ENCODE measurements around the gene CDC42BPA. TPM values are rescaled to one million over a fixed set of nuclear protein-coding genes. Genes with fewer than 3 reads are reported as not detected.

Gene CDC42BPA
- total RNA-seq, 1 experiment from 2014 or later = 30.1 TPM

DNA sequence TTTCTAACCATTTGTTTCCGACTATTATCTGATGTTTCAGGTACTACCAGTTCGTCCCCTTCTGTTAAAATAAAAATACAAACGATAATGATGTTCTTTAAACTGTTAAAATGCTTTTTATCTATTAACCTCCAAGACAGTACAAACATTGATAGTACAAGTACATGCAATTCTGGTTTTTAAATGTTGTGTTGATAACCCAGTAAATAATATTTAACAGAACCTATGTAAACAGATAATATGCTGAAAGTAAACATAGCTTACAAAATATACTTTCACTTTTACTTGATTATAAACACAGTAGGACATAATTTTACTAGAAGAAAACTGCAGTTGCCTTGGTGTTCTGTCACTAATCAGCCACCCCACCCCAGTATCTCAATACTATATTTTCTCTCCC lies 301.3 kb downstream of the CDC42BPA start:
- Histone ChIP-seq H3K9ac (ENCODE audit: extremely low read depth, insufficient read length, low read length) (no peak overlapping the region), H4K20me1 (ENCODE audit: control insufficient read depth, insufficient read depth, insufficient read length) (no peaks in the 10 kb centered on the region), H2BK20ac (ENCODE audit: low read depth, low read length, poor library complexity, severe bottlenecking) (no peak overlapping the region), H4K91ac (ENCODE audit: insufficient read length, low read depth, low read length) (no peak overlapping the region), H3K18ac (ENCODE audit: insufficient read length, low read depth, low read length) (no peak overlapping the region), H2BK12ac (ENCODE audit: insufficient read length, low read depth, low read length) (no peak overlapping the region), H3K4me2 (ENCODE audit: insufficient read depth, insufficient read length, low read length) (no peak overlapping the region), H3K9me3 (ENCODE audit: control insufficient read depth, low read depth, low read length) (no peaks in the 10 kb centered on the region), H3K27me3 (ENCODE audit: insufficient read depth, low read length) (no peaks in the 10 kb centered on the region), H2BK5ac (ENCODE audit: insufficient read length, low read length) (no peak overlapping the region), H3K27ac (ENCODE audit: insufficient read length, low read depth, low read length) (no peak overlapping the region), H4K5ac (ENCODE audit: insufficient read length, low read depth, low read length) (no peak overlapping the region), H3K79me2 (ENCODE audit: insufficient read depth, low read length) (no peaks in the 10 kb centered on the region), H3K23me2 (ENCODE audit: insufficient read length, low read depth, low read length, poor library complexity, severe bottlenecking) (no peaks in the 10 kb centered on the region), H2AFZ (ENCODE audit: low read length) (no peak overlapping the region), H2BK120ac (ENCODE audit: low read depth, low read length, poor library complexity, severe bottlenecking) (no peak overlapping the region), H2BK15ac (ENCODE audit: low read depth, low read length) (no peak overlapping the region), H3T11ph (ENCODE audit: low read length) (no peak overlapping the region), H2AK5ac (ENCODE audit: insufficient read length, low read length) (no peak overlapping the region), H3K4me1 (ENCODE audit: insufficient read depth, low read length) (no peaks in the 10 kb centered on the region), H4K8ac (replicated peaks; ENCODE audit: insufficient read length, low read depth, low read length) (no peak overlapping the region), H3K4ac (ENCODE audit: low read depth, low read length) (no peak overlapping the region), H3K79me1 (ENCODE audit: insufficient read depth, low read depth, low read length, poor library complexity, severe bottlenecking) (no peaks in the 10 kb centered on the region), H3K23ac (ENCODE audit: insufficient read length, low read depth, low read length) (no peak overlapping the region), H3K14ac (ENCODE audit: insufficient read depth, low read length) (no peak overlapping the region), H3K56ac (ENCODE audit: insufficient read length, low read depth, low read length) (no peak overlapping the region)
- no peak overlapping the region for H3K4me3 Mint-ChIP-seq
- no CpG with 5 or more reads among the region's 3 CpGs for WGBS (ENCODE audit: extremely low coverage, insufficient read length, low lambda C conversion rate)
- no peak for DNase-seq
- no peak overlapping the region for H3K27ac Mint-ChIP-seq
- H3K36me3 Mint-ChIP-seq (ENCODE audit: insufficient read depth in 1 of 3, low read depth in 3 of 3) = peaks cover 26 to 34% (median 33%) of the 10 kb centered on the region in 3 experiments
- no peak for TF ChIP-seq CTCF (conservative IDR thresholded peaks at IDR 0.05)
- no peaks in the 10 kb centered on the region for H3K27me3 Mint-ChIP-seq (ENCODE audit: low read depth)
- peaks cover 0 to 5% of the 10 kb centered on the region in 2 experiments; a peak in 3 of 5 replicates for H3K9me3 Mint-ChIP-seq
- H3K4me1 Mint-ChIP-seq = no peaks in the 10 kb centered on the region

Measured in H9 (cell line).